B cell (primary cell): ENCODE results near the gene FADS2. TPM values are rescaled to one million over a fixed set of nuclear protein-coding genes. Genes with fewer than 3 reads are reported as not detected.

Experiments
- ATAC-seq: fragments of 200-7000 bp; cut with Tn5 transposase; one replicate; pipeline ENCODE4 v1.10.0; 2021; ENCODE audit warnings: low read depth, mild to moderate bottlenecking, moderate number of reproducible peaks, moderate library complexity
- CTCF ChIA-PET: fragments of 350-600 bp; sonication (Branson Sonifier 250); formaldehyde crosslinking; loops from one replicate; lab custom pipeline; 2021; ENCODE audit warnings: antibody characterized with exemption, inconsistent platforms; lab: Charles Lee
- POLR2A ChIA-PET: fragments of 350-600 bp; sonication (Branson Sonifier 250); formaldehyde crosslinking; loops from one replicate; lab custom pipeline; 2021; ENCODE audit warnings: antibody characterized with exemption; lab: Charles Lee
- DNase-seq: peaks from one replicate; pipeline ENCODE4 v3.0.0; 2013
- H2AFZ ChIP-seq: 2 replicates; pipeline ENCODE4 v1.6.1; 2012; ENCODE audit warnings: mild to moderate bottlenecking, low read depth, low read length; ENCODE audit not compliant: insufficient read depth, poor library complexity, severe bottlenecking
- H3K27ac ChIP-seq, 2 donors: 1 replicate in 1 of 2; 2 replicates in 1 of 2; pipeline ENCODE4 v1.5.1; 2012 to 2013; ENCODE audit warnings: low read length in 2 of 2, mild to moderate bottlenecking in 2 of 2, moderate library complexity in 1 of 2
- H3K27me3 ChIP-seq, 4 experiments: fragments of 200-600 bp in 1 of 4; sonication (generic) in 1 of 4; replicated peaks in 1 of 4; 1 replicate in 2 of 4; 2 replicates in 2 of 4; pipeline versions ENCODE4 v1.6.1 to v1.7.0; 2013 to 2016; ENCODE audit warnings: low read length in 3 of 4, mild to moderate bottlenecking in 2 of 4, mixed read lengths in 1 of 4, moderate library complexity in 1 of 4; ENCODE audit not compliant: insufficient read depth in 4 of 4, control insufficient read depth in 3 of 4; ENCODE audit errors: control extremely low read depth in 1 of 4
- H3K36me3 ChIP-seq, 2 experiments: replicated peaks in 1 of 2; 1 replicate in 1 of 2; 2 replicates in 1 of 2; pipeline versions ENCODE4 v1.6.1 to v1.7.1; 2013; ENCODE audit warnings: low read length in 1 of 2; ENCODE audit not compliant: insufficient read depth in 2 of 2, control insufficient read depth in 1 of 2; ENCODE audit errors: control extremely low read depth in 1 of 2, extremely low read depth in 1 of 2
- H3K4me1 ChIP-seq, 2 donors: fragments of 200-600 bp in 1 of 2; sonication (generic) in 1 of 2; 1 replicate in 1 of 2; 2 replicates in 1 of 2; pipeline versions ENCODE4 v1.5.1 to v1.6.1; 2013 to 2017; ENCODE audit warnings: low read length in 2 of 2; ENCODE audit not compliant: control insufficient read depth in 2 of 2, insufficient read depth in 2 of 2
- H3K4me2 ChIP-seq: replicated peaks from 2 replicates; pipeline ENCODE3; 2012; ENCODE audit warnings: mild to moderate bottlenecking, low read depth, low read length; ENCODE audit not compliant: poor library complexity, severe bottlenecking
- H3K4me3 ChIP-seq, 5 experiments: fragments of 200-600 bp in 1 of 5; sonication (generic) in 1 of 5; 1 replicate in 3 of 5; 2 replicates in 2 of 5; pipeline versions ENCODE4 v1.5.1 to v1.7.0; 2011 to 2016; ENCODE audit warnings: low read length in 4 of 5, mild to moderate bottlenecking in 4 of 5, low read depth in 2 of 5, control low read depth in 1 of 5, moderate library complexity in 1 of 5; ENCODE audit not compliant: insufficient read depth in 1 of 5; ENCODE audit errors: control extremely low read depth in 1 of 5, extremely low read depth in 1 of 5
- H3K79me2 ChIP-seq: fragments of 200-600 bp; sonication (generic); one replicate; pipeline ENCODE4 v1.6.0; 2016; ENCODE audit warnings: low read length; ENCODE audit not compliant: control insufficient read depth, insufficient read depth
- H3K9ac ChIP-seq: fragments of 200-600 bp; sonication (generic); 2 replicates; pipeline ENCODE4 v1.6.1; 2017; ENCODE audit warnings: mild to moderate bottlenecking, low read length, moderate library complexity
- H3K9me3 ChIP-seq, 3 donors: one replicate each; pipeline versions ENCODE4 v1.6.1 to v1.7.1; 2013; ENCODE audit warnings: low read length in 2 of 3; ENCODE audit not compliant: control insufficient read depth in 2 of 3, insufficient read depth in 1 of 3; ENCODE audit errors: control extremely low read depth in 1 of 3
- H4K20me1 ChIP-seq: 2 replicates; pipeline ENCODE4 v1.6.0; 2012; ENCODE audit warnings: mild to moderate bottlenecking, low read length; ENCODE audit not compliant: insufficient read depth, control insufficient read depth, poor library complexity, severe bottlenecking
- H3K27ac Mint-ChIP-seq: one replicate; pipeline ENCODE4 v1.8.0; 2021; ENCODE audit warnings: mixed read lengths
- H3K27me3 Mint-ChIP-seq: one replicate; pipeline ENCODE4 v1.8.0; 2021; ENCODE audit warnings: mixed read lengths
- H3K4me1 Mint-ChIP-seq: one replicate; pipeline ENCODE4 v1.8.0; 2021; ENCODE audit warnings: mixed read lengths
- H3K4me3 Mint-ChIP-seq: one replicate; pipeline ENCODE4 v1.8.0; 2021; ENCODE audit warnings: mixed read lengths
- H3K9me3 Mint-ChIP-seq: one replicate; pipeline ENCODE4 v1.8.0; 2022; ENCODE audit warnings: mixed read lengths; ENCODE audit not compliant: insufficient read depth
- CTCF ChIP-seq: fragments of 200-600 bp; IDR thresholded peaks from one replicate; pipeline ENCODE4 v1.8.0; 2022; ENCODE audit warnings: antibody characterized with exemption, mild to moderate bottlenecking
- EZH2 ChIP-seq: IDR thresholded peaks from 2 replicates; pipeline ENCODE4 v1.6.1; 2012; ENCODE audit warnings: borderline replicate concordance, low read depth, mild to moderate bottlenecking, moderate library complexity, low read length; ENCODE audit not compliant: insufficient read depth, poor library complexity, severe bottlenecking
- WGBS: methylation state at CpG from one replicate; pipeline ENCODE4 v1.1.5; 2013; ENCODE audit warnings: missing lambda C conversion rate; ENCODE audit not compliant: insufficient coverage; 5-methylcytosine and 5-hydroxymethylcytosine counted together
- intact Hi-C: fragments of 100-400 bp; cut with micrococcal nuclease; formaldehyde crosslinking; loops from one replicate; pipeline ENCODE4 v1.10.0; 2022
- polyA plus RNA-seq: library from polyadenylated mRNA; depleted of rRNA; stranded (reverse); fragments of >200 nt; gene quantifications from 2 replicates; pipeline ENCODE4 v1.2.3, GENCODE V29; 2012
- total RNA-seq, 2 donors: library from RNA; stranded (reverse); fragments of 120-200 nt in 1 of 2; gene quantifications; 1 replicate in 1 of 2; 2 replicates in 1 of 2; pipeline versions ENCODE4 v1.2.3 to v1.2.4, GENCODE V29; 2013 to 2022

The FADS2 gene
- total and polyA plus RNA-seq, 2 donors (not counting 1 experiment from before 2014, with no cell fraction given): 1.5 to 5.9 TPM

GRCh38 chr11:61841636-61842527, 13.8 kb downstream of the FADS2 start:
- Histone ChIP-seq H3K27me3 (peaks cover 0 to 2% (median 0%) of the 10 kb centered on the region in 4 experiments), H3K4me3 (no peak overlapping the region), H3K9ac (no peak overlapping the region), H3K79me2 (no peaks in the 10 kb centered on the region), H3K27ac (no peak overlapping the region), H4K20me1 (no peaks in the 10 kb centered on the region), H3K9me3 (peaks cover 0 to 5% (median 0%) of the 10 kb centered on the region in 3 donors), H3K36me3 (no peaks in the 10 kb centered on the region), H2AFZ (no peak overlapping the region), H3K4me2 (no peak overlapping the region), H3K4me1 (no peaks in the 10 kb centered on the region)
- ChIA-PET CTCF (interaction anchor here (0.9 to 1.3 kb wide), 3 partner anchors 12 to 45 kb away, joined by 3 to 4 read pairs (median 3); no protein-coding TSS in a partner anchor), POLR2A (no interaction called here)
- TF ChIP-seq CTCF (no peak), EZH2 (no peak)
- intact Hi-C loops: no loop called here
- no peak overlapping the region for H3K27ac Mint-ChIP-seq
- WGBS: 90% methylated on average over 10 of the region's 12 CpGs
- no peak for ATAC-seq
- H3K27me3 Mint-ChIP-seq: no peaks in the 10 kb centered on the region
- DNase-seq: no peak
- H3K4me3 Mint-ChIP-seq: no peak overlapping the region
- H3K4me1 Mint-ChIP-seq: no peaks in the 10 kb centered on the region
- no peaks in the 10 kb centered on the region for H3K9me3 Mint-ChIP-seq

DNA sequence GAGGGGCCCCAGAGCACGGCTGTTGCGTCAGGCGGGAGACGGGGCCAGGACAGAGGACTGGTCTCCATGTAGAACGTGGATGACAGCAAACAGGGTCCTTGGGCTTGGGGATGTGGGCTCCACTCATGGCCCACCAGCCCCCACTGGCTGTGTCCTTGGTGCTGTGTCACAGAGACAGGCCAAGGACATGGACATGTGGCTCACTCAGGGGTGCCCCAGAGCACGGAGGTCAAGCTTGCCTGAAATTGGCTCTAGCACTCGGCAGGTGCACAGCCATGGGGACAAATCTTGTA, 14.4 kb downstream of the FADS2 start:
- Histone ChIP-seq H3K36me3 (no peaks in the 10 kb centered on the region), H3K4me2 (no peak overlapping the region), H3K9ac (no peak overlapping the region), H3K4me3 (no peak overlapping the region), H3K79me2 (no peaks in the 10 kb centered on the region), H3K4me1 (no peaks in the 10 kb centered on the region), H3K9me3 (peaks cover 0 to 5% (median 0%) of the 10 kb centered on the region in 3 donors), H2AFZ (no peak overlapping the region), H3K27me3 (peaks cover 0 to 2% (median 0%) of the 10 kb centered on the region in 4 experiments), H3K27ac (no peak overlapping the region), H4K20me1 (no peaks in the 10 kb centered on the region)
- WGBS: 94% methylated on average over 7 of the region's 7 CpGs
- H3K4me3 Mint-ChIP-seq: no peak overlapping the region
- no peak for TF ChIP-seq EZH2
- TF ChIP-seq CTCF: no peak
- H3K9me3 Mint-ChIP-seq: no peaks in the 10 kb centered on the region
- no peak for DNase-seq
- H3K27me3 Mint-ChIP-seq: no peaks in the 10 kb centered on the region
- H3K4me1 Mint-ChIP-seq: no peaks in the 10 kb centered on the region
- ATAC-seq: no peak
- POLR2A ChIA-PET: no interaction called here
- H3K27ac Mint-ChIP-seq: no peak overlapping the region
- intact Hi-C loops: no loop called here
- CTCF ChIA-PET: interaction anchor here (0.9 to 1.2 kb wide), 2 partner anchors 13 to 45 kb away, joined by 3 to 4 read pairs; no protein-coding TSS in a partner anchor
